ENCODE measurements around the gene ZGPAT. TPM values are rescaled to one million over a fixed set of nuclear protein-coding genes. Genes with fewer than 3 reads are reported as not detected.

ZGPAT gene
- total and polyA plus RNA-seq, 2 of the 13 experiments (the other 11 are each of a cell fraction or from before 2014, with no cell fraction given), result 23.0 to 41.9 TPM

DNA sequence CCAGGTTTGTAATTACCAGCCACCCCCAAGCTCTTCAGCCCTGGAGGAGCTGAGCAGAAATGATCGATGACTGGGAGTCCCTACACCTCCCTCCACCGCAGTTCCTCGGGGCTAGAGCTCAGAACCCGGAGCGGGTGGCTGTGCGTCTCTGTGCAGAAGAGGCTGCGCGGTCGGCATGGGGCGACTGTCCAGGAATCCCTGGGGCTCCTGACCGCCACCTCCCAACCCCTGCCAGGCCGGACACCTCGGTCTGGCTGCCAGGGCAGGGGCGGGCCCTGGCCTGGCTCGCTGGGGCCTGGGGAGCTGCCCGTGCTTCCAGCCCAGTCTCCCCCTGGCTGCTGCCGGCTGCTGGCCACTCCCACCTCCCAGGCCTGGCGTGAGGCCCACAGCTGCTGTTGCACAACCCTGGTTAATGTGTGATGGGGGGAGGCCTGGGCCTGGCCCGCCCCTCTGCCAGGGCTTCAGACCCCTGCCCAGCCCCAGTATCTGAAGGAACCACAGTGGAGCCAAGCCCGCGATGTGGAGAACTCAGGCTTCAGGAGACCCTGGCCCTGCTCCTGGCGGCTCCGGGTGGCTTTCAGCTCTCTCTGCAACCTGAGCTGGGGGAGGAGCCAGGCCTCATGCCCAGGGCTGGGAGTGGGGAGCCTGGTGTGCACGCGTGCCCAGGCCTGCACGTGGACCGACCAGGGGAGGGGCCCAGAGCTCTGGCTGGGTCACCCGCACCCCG, 33.0 kb downstream of the ZGPAT start (continued):
- TF ChIP-seq POGZ (CRISPR knock-in tag; IDR thresholded peaks at IDR 0.05), result peak; percentile 89
- TF ChIP-seq ZNF263 (CRISPR knock-in tag; IDR thresholded peaks at IDR 0.05), result peak; percentile 73
- peak; percentile 89 for TF ChIP-seq KMT2B (CRISPR knock-in tag; IDR thresholded peaks at IDR 0.05)
- TF ChIP-seq ZNF790 (CRISPR knock-in tag; IDR thresholded peaks at IDR 0.05; ENCODE audit: borderline replicate concordance), result no peak; the same call in 1 of the 2 replicates
- peak; percentile 69 for TF ChIP-seq YY1 (IDR thresholded peaks at IDR 0.05; ENCODE audit: insufficient read depth, insufficient replicate concordance, low read depth, low read length)
- peak; percentile 100 for TF ChIP-seq ZBTB7A (CRISPR knock-in tag; IDR thresholded peaks at IDR 0.05)
- TF ChIP-seq SIN3B (IDR thresholded peaks at IDR 0.05; ENCODE audit: low read length), result peak; percentile 60; the same call in 1 of the 2 replicates
- TF ChIP-seq GATAD2A (CRISPR knock-in tag; IDR thresholded peaks at IDR 0.05), result peak; percentile 98
- peak; percentile 96 for TF ChIP-seq ZBTB43 (CRISPR knock-in tag; conservative IDR thresholded peaks at IDR 0.05)
- TF ChIP-seq ZSCAN21 (CRISPR knock-in tag; IDR thresholded peaks at IDR 0.05; ENCODE audit: borderline replicate concordance), result peak; percentile 89; the same call in 1 of the 2 replicates
- no peak for TF ChIP-seq PHB2 (IDR thresholded peaks at IDR 0.05; ENCODE audit: partially characterized antibody)
- TF ChIP-seq ZNF44 (CRISPR knock-in tag; IDR thresholded peaks at IDR 0.05), result peak; percentile 18; the same call in 1 of the 2 replicates
- TF ChIP-seq ZNF713 (CRISPR knock-in tag; IDR thresholded peaks at IDR 0.05), result 0 out of 2 replicates have a peak, but pooled peaks have one; percentile 64
- no peak for TF ChIP-seq CBX2 (IDR thresholded peaks at IDR 0.05; ENCODE audit: low read depth, low read length)
- TF ChIP-seq CBX2 (CRISPR knock-in tag; IDR thresholded peaks at IDR 0.05; ENCODE audit: low read depth), result peak; percentile 91
- TF ChIP-seq BCLAF1 (IDR thresholded peaks at IDR 0.05), result no peak
- 0 out of 2 replicates have a peak, but pooled peaks have one; percentile 60 for TF ChIP-seq ZNF101 (CRISPR knock-in tag; IDR thresholded peaks at IDR 0.05; ENCODE audit: borderline replicate concordance, low read depth)
- peak; percentile 96; the same call in 1 of the 2 replicates for TF ChIP-seq HBP1 (CRISPR knock-in tag; IDR thresholded peaks at IDR 0.05; ENCODE audit: low read depth)
- peak; percentile 93 for TF ChIP-seq PITX1 (CRISPR knock-in tag; IDR thresholded peaks at IDR 0.05)
- peak; percentile 76; the same call in 1 of the 2 replicates for TF ChIP-seq ZXDC (CRISPR knock-in tag; IDR thresholded peaks at IDR 0.05)
- peak; percentile 100 for TF ChIP-seq KLF9 (CRISPR knock-in tag; IDR thresholded peaks at IDR 0.05; ENCODE audit: low read depth)
- TF ChIP-seq ZNF7 (CRISPR knock-in tag; IDR thresholded peaks at IDR 0.05), result no peak; the same call in 1 of the 2 replicates
- TF ChIP-seq BCL6 (CRISPR knock-in tag; IDR thresholded peaks at IDR 0.05), result peak; percentile 91
